ENCODE data around the gene SLC9A6.

DNA sequence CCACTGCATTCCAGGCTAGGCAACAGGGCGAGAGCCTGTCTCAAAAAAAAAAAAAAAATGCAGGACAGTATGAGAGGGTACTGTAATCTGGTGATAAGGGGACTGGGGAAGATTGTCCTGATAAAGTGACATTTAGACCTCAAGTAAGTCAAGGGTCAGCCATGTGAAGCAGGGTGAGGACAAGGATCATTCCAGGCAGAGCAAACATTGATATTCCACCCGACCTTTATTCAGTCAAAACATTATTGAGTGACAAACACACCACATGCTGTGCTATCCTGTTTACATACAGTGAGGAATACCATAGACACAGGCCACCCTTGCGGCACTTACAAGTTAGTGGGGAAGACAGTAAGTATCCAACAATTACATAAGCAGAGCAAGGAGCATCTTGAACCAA, 64.4 kb downstream of the SLC9A6 start:
- TF ChIP-seq RFX5 (IDR thresholded peaks at IDR 0.05; ENCODE audit: borderline replicate concordance, low read depth, low read length) (no peak), CTCF (IDR thresholded peaks at IDR 0.05; ENCODE audit: control extremely low read depth in 1 of 3, insufficient read depth in 1 of 3, low read depth in 1 of 3, low read length in 3 of 3) (no peak), RAD21 (IDR thresholded peaks at IDR 0.05 in 1 of 2, conservative IDR thresholded peaks at IDR 0.05 in 1 of 2; ENCODE audit: low read depth in 2 of 2, low read length in 2 of 2) (no peak), GTF2F1 (IDR thresholded peaks at IDR 0.05; ENCODE audit: borderline replicate concordance, low read depth, low read length) (no peak), TEAD4 (IDR thresholded peaks at IDR 0.05; ENCODE audit: low read depth, low read length) (no peak), JUND (IDR thresholded peaks at IDR 0.05; ENCODE audit: low read length) (no peak), CEBPB (IDR thresholded peaks at IDR 0.05; ENCODE audit: low read depth, low read length) (no peak), EZH2 (IDR thresholded peaks at IDR 0.05; ENCODE audit: low read depth, low read length, severe bottlenecking) (no peak), GABPA (IDR thresholded peaks at IDR 0.05; ENCODE audit: borderline replicate concordance, insufficient read depth, low read length) (no peak), YY1 (IDR thresholded peaks at IDR 0.05; ENCODE audit: low read depth, low read length) (no peak), CREB1 (IDR thresholded peaks at IDR 0.05) (no peak), SIN3A (conservative IDR thresholded peaks at IDR 0.05 in 1 of 2, IDR thresholded peaks at IDR 0.05 in 1 of 2; ENCODE audit: low read depth in 1 of 2, low read length in 2 of 2) (no peak)
- TF ChIP-seq, protein P1, sequence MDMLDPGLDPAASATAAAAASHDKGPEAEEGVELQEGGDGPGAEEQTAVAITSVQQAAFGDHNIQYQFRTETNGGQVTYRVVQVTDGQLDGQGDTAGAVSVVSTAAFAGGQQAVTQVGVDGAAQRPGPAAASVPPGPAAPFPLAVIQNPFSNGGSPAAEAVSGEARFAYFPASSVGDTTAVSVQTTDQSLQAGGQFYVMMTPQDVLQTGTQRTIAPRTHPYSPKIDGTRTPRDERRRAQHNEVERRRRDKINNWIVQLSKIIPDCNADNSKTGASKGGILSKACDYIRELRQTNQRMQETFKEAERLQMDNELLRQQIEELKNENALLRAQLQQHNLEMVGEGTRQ (IDR thresholded peaks at IDR 0.05; ENCODE audit: low read length): no peak
